Superior temporal gyrus (tissue), 1 donor: ENCODE measurements around the gene MBD3L5.
A peak's percentile ranks its signal among the peaks of the same experiment; 100 is the strongest.
"Not testable (repeated sequence)": the region's sequence is repeated elsewhere in the genome, so short reads cannot be mapped to it uniquely, and the experiment has no call there.

Experiments used
- DNase-seq: peaks from one replicate; pipeline ENCODE4 v3.0.0-alpha.2; 2016; ENCODE audit errors: extremely low spot score

Gene MBD3L5

DNA sequence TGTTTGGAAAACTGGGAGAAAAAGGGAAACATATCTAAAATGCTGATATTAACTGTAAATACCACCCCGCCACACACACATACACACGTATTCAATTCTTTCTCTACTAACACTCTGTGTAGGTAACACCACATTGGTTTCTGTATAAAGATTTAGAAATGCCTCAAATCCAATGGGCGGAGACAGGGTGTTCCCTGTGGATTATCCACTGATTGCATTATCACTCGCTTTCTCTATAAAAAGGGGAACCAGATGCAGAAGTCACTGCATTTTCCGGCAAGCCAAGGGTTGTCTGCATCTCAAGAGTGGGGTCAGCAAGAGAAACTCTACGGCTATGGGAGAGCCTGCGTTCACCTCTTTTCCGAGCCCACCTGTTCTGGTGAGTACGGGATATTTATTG is at the start of gene MBD3L5:
Gene MBD3L5, plus strand, starts transcription at position 301 of the 400 bp plus-strand sequence. Its CDS starts 34 bp downstream, at position 335.
- not testable (repeated sequence) for DNase-seq

GRCh38 chr19:6983448-6983847 is 46.9 kb upstream of the MBD3L5 start:
- no peak for DNase-seq

DNA sequence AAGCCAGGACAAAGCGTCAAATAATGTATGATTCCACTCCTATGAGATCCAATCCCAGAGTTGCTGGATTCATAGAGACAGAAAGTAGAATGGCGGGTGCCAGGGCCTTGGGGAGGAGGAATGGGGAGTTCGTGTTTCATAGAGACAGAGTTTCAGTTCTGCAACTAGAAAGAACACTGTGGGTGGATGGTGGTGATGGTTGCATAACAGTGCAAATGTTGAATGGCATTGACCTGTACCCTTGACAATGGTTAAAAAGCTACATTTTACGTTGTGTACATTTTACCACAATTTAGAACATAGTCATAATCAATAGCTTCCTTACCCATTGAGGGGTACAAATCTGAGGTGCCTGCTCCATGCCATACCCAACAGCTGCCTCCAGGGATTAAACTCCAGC is 42.5 kb upstream of the MBD3L5 start:
- no peak for DNase-seq

DNA sequence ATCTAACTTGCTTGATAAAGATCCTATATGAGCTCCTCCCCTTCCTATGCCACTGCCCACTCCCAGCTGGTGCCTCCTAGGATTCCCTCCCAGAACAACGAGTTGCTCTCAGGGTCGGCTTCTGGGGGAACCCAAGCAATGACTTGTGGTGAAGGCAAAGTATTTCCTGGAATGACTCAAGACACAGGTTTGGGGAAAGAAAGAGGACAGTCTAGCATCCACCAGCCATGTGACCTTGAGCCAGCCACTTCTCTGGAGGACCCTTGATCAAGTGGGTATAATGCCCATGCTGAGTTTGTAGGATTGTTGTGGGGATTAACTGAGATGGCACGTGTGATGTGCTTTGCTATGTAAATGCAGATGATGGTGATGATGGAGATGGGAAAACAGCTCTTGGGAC is 42.1 kb upstream of the MBD3L5 start:
- no peak for DNase-seq

GRCh38 chr19:6995054-6995453 is 35.3 kb upstream of the MBD3L5 start:
- DNase-seq = no peak

GRCh38 chr19:6996810-6997209 is 33.6 kb upstream of the MBD3L5 start:
- no peak for DNase-seq

DNA sequence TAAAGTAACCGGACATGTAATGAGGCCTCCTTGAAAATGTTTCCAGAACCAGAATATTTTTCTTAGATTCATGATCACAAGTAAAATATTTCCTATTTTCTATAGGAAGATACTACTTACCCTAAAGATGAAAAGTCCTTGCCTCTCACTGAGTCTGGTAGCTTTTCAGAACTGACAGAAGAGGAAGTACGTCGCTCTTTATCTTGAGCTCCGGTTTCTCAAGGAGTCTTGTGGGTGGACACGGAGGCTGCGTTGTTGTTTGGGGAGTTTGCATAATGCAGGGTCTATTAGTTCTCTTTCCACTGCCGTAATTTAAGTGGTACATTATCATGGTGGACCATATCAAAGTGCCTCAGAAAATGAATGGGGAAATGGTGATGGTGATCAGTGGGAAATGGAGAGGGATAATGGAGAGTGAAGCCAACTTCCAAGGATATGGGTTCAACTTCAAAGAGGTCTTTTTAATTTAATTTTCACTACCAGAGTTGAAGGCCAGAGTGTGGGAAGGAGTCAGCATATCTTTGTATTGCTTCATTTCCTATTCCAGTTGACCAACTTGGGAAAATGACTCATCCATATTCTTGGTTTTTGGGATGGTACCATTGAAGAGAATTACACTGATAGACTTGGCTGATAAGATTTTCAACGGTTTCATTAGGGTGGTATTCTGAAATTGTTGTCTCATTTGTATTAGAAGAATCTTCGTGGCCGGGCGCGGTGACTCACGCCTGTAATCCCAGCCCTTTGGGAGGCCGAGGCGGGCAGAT is 32.5 kb upstream of the MBD3L5 start:
- no peak for DNase-seq

- no peak for DNase-seq
Measured at GRCh38 chr19:6999933-7000332, 30.4 kb upstream of the MBD3L5 start.

- DNase-seq = no peak
Measured at GRCh38 chr19:7000333-7000732, 30.0 kb upstream of the MBD3L5 start.

- DNase-seq = no peak
Measured at GRCh38 chr19:7000816-7001215, 29.6 kb upstream of the MBD3L5 start.

DNA sequence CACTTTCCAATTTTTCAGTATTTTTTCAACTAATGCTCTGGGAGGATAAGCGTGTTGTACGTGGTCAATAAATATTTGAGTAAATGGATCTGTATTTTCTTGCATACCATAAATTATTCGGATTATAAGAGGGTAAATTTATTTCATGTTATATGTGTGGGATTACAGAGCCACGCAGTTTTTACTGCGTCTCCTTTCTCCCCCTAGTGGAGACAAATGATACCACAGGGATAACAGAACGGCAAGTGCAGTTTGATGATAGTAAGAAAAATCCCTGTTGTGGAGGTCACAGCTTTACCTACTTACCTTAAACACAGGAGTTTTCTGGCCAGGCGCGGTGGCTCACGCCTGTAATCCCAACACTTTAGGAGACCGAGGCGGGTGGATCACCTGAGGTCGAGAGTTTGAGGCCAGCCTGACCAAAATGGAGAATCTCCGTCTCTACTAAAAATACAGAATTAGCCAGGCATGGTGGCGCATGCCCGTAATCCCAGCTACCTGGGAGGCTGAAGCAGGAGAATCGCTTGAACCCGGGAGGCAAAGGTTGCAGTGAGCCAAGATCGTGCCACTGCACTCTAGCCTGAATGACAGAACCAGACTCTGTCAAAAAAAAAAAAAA is 26.0 kb upstream of the MBD3L5 start:
- no peak for DNase-seq

GRCh38 chr19:7006135-7006704 is 24.2 kb upstream of the MBD3L5 start:
- no peak for DNase-seq

- no peak for DNase-seq
Measured at GRCh38 chr19:7007859-7008258, 22.5 kb upstream of the MBD3L5 start.

DNA sequence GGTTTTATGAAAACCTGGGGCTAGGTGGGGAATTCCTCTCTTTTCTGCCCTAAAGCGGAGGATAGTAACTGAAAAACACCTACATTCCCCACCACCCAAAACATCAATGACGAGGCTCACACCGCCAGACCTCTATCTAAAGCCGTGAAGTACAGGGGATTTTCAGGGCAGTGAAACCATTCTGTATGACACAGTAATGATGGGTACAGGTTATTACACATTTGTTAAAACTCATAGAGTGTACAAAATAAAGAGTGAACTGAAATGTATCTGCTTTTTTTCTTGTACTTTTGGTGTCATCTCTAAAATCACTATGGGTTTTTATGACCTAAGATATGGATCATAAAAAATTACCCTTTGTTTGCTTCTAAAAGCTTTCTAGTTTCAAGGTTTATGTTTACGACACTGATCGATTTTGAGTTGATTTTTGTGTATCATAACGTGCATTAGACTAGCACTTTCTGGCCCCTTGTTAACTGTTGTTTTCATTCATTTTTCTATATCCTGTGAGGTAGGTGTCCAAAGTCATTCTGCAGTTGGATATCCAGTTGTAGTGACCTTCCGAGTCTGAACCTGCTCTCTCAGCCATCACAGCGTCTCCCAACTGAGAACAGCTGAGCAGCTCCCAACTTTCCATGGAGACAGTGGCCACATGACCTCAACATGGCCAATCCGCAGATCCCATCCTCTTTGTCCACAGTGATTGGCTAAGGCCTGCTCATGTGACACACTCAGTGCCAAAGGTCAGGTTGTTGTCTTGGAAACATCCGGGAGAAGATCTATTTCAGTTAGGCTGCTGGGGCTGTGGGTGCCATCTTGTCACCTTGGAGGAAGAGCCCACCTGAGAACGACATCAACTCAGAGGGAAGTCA is 19.4 kb upstream of the MBD3L5 start:
- no peak for DNase-seq

- peak; percentile 18 for DNase-seq
Measured at GRCh38 chr19:7013678-7014077, 16.7 kb upstream of the MBD3L5 start.

- no peak for DNase-seq
Measured at GRCh38 chr19:7018828-7019227, 11.6 kb upstream of the MBD3L5 start.

DNA sequence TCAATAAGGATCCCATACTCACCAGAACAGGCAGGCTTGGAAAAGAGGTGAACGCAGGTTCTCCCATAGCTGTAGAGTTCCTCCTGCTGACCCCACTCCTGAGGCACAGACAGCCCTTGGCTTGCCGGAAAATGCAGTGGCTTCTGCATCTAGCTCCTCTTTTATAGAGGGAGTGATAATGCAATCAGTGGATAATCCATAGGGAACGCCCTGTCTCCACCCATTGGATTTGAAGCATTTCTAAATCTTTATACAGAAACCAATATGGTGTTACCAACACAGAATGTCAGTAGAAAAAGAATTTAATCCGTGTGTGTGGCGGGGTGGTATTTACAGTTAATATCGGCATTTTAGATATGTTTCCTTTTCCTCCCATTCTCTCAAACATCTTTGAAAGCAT is 9.0 kb upstream of the MBD3L5 start, which contains the start of gene MBD3L2B:
Gene MBD3L2B, minus strand, starts transcription at position 101 of the 400 bp plus-strand sequence. Its CDS starts 34 bp downstream, at position 67.
- not testable (repeated sequence) for DNase-seq

- not testable (repeated sequence) for DNase-seq
Measured at GRCh38 chr19:7028790-7029189, 1.6 kb upstream of the MBD3L5 start.

GRCh38 chr19:7040079-7040478 is 9.7 kb downstream of the MBD3L5 start, which contains the start of gene MBD3L4:
Gene MBD3L4 (minus strand): TSS chr19:7040179. CDS start chr19:7040144, 35 bp downstream.
- DNase-seq = not testable (repeated sequence)

- DNase-seq = not testable (repeated sequence)
Measured at GRCh38 chr19:7041563-7041962, 11.2 kb downstream of the MBD3L5 start.

DNA sequence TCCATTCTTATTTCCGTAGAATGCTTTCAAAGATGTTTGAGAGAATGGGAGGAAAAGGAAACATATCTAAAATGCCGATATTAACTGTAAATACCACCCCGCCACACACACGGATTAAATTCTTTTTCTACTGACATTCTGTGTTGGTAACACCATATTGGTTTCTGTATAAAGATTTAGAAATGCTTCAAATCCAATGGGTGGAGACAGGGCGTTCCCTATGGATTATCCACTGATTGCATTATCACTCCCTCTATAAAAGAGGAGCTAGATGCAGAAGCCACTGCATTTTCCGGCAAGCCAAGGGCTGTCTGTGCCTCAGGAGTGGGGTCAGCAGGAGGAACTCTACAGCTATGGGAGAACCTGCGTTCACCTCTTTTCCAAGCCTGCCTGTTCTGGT is 18.6 kb downstream of the MBD3L5 start, which contains the start of gene MBD3L2:
Gene MBD3L2, plus strand, starts transcription at position 301 of the 400 bp plus-strand sequence. Its CDS starts 53 bp downstream, at position 354.
- not testable (repeated sequence) for DNase-seq

- DNase-seq = not testable (repeated sequence)
Measured at GRCh38 chr19:7051421-7051820, 21.0 kb downstream of the MBD3L5 start.
